Measurements from ENCODE around the gene C12orf56. TPM values are rescaled to one million over a fixed set of nuclear protein-coding genes. Genes with fewer than 3 reads are reported as not detected.

Gene C12orf56
- total and polyA plus RNA-seq, 4 donors, result 0.08 to 0.47 (median 0.24) TPM; not detected in 1

- H3K4me1 ChIP-seq (ENCODE audit: control insufficient read depth in 4 of 4, insufficient read depth in 4 of 4, low read length in 3 of 4), result no peaks in the 10 kb centered on the region
- no peaks in the 10 kb centered on the region for H3K36me3 ChIP-seq (ENCODE audit: control insufficient read depth in 4 of 4, insufficient read depth in 3 of 4, low read depth in 1 of 4, low read length in 3 of 4)
- H3K27ac ChIP-seq (ENCODE audit: low read depth in 1 of 2, low read length in 2 of 2), result no peak overlapping the region
- H3K27me3 ChIP-seq (ENCODE audit: control insufficient read depth in 4 of 4, insufficient read depth in 4 of 4, low read length in 3 of 4), result no peaks in the 10 kb centered on the region
- H3K9ac ChIP-seq (ENCODE audit: low read depth in 1 of 2, low read length in 2 of 2), result no peak overlapping the region
- no peaks in the 10 kb centered on the region for H3K9me3 ChIP-seq (ENCODE audit: control insufficient read depth in 4 of 4, low read length in 3 of 4)
- no peak for DNase-seq (ENCODE audit: low spot score)
- no peak for TF ChIP-seq RAD21 (IDR thresholded peaks at IDR 0.05)
- TF ChIP-seq REST (IDR thresholded peaks at IDR 0.05), result no peak
- TF ChIP-seq MAX (IDR thresholded peaks at IDR 0.05), result no peak
- no peak for TF ChIP-seq YY1 (IDR thresholded peaks at IDR 0.05)
- TF ChIP-seq FOXA2 (IDR thresholded peaks at IDR 0.05), result no peak
- no peak for TF ChIP-seq RXRA (IDR thresholded peaks at IDR 0.05)
- no peak for TF ChIP-seq HNF4G (IDR thresholded peaks at IDR 0.05)
- no peak for TF ChIP-seq JUND (IDR thresholded peaks at IDR 0.05)
- no peak for TF ChIP-seq ATF3 (IDR thresholded peaks at IDR 0.05)
- H3K4me3 ChIP-seq (ENCODE audit: low read depth in 1 of 3, low read length in 3 of 3), result no peak overlapping the region
- WGBS, result 78% methylated on average over 4 of the region's 4 CpGs
Observed at GRCh38 chr12:64243809-64244208, 146.7 kb downstream of the C12orf56 start.

- H3K27ac ChIP-seq (ENCODE audit: low read depth in 1 of 2, low read length in 2 of 2), result no peak overlapping the region
- no peaks in the 10 kb centered on the region for H3K4me1 ChIP-seq (ENCODE audit: control insufficient read depth in 4 of 4, insufficient read depth in 4 of 4, low read length in 3 of 4)
- H3K27me3 ChIP-seq (ENCODE audit: control insufficient read depth in 4 of 4, insufficient read depth in 4 of 4, low read length in 3 of 4), result no peaks in the 10 kb centered on the region
- no peak overlapping the region for H3K9ac ChIP-seq (ENCODE audit: low read depth in 1 of 2, low read length in 2 of 2)
- H3K36me3 ChIP-seq (ENCODE audit: control insufficient read depth in 4 of 4, insufficient read depth in 3 of 4, low read depth in 1 of 4, low read length in 3 of 4), result no peaks in the 10 kb centered on the region
- WGBS, result 88% methylated on average over 3 of the region's 3 CpGs
- H3K4me3 ChIP-seq (ENCODE audit: low read depth in 1 of 3, low read length in 3 of 3), result no peak overlapping the region
- H3K9me3 ChIP-seq (ENCODE audit: control insufficient read depth in 4 of 4, low read length in 3 of 4), result no peaks in the 10 kb centered on the region
- TF ChIP-seq CTCF (IDR thresholded peaks at IDR 0.05; ENCODE audit: low read depth, low read length, missing input control) (no peak), SP1 (IDR thresholded peaks at IDR 0.05) (no peak), ATF3 (IDR thresholded peaks at IDR 0.05) (no peak), FOXA2 (IDR thresholded peaks at IDR 0.05) (no peak), RAD21 (IDR thresholded peaks at IDR 0.05) (no peak), EGR1 (IDR thresholded peaks at IDR 0.05; ENCODE audit: low read depth in 2 of 2) (no peak), RXRA (IDR thresholded peaks at IDR 0.05) (no peak), HNF4G (IDR thresholded peaks at IDR 0.05) (no peak)
- no peak for DNase-seq (ENCODE audit: low spot score)
Observed at GRCh38 chr12:64240781-64241180, 149.8 kb downstream of the C12orf56 start.

GRCh38 chr12:64237382-64237781, 153.2 kb downstream of the C12orf56 start:
- Histone ChIP-seq H3K9ac (ENCODE audit: low read depth in 1 of 2, low read length in 2 of 2) (no peak overlapping the region), H3K9me3 (ENCODE audit: control insufficient read depth in 4 of 4, low read length in 3 of 4) (no peaks in the 10 kb centered on the region), H3K4me1 (ENCODE audit: control insufficient read depth in 4 of 4, insufficient read depth in 4 of 4, low read length in 3 of 4) (no peaks in the 10 kb centered on the region), H3K27ac (ENCODE audit: low read depth in 1 of 2, low read length in 2 of 2) (no peak overlapping the region), H3K4me3 (ENCODE audit: low read depth in 1 of 3, low read length in 3 of 3) (no peak overlapping the region), H3K27me3 (ENCODE audit: control insufficient read depth in 4 of 4, insufficient read depth in 4 of 4, low read length in 3 of 4) (no peaks in the 10 kb centered on the region), H3K36me3 (ENCODE audit: control insufficient read depth in 4 of 4, insufficient read depth in 3 of 4, low read depth in 1 of 4, low read length in 3 of 4) (no peaks in the 10 kb centered on the region)
- no peak for DNase-seq (ENCODE audit: low spot score)
- no peak for TF ChIP-seq TAF1 (conservative IDR thresholded peaks at IDR 0.05)
- TF ChIP-seq SP1 (IDR thresholded peaks at IDR 0.05), result no peak
- TF ChIP-seq YY1 (IDR thresholded peaks at IDR 0.05), result no peak
- no peak for TF ChIP-seq GABPA (IDR thresholded peaks at IDR 0.05 in 1 of 2, conservative IDR thresholded peaks at IDR 0.05 in 1 of 2)
- no peak for TF ChIP-seq EGR1 (IDR thresholded peaks at IDR 0.05; ENCODE audit: low read depth in 2 of 2)
- TF ChIP-seq REST (IDR thresholded peaks at IDR 0.05), result no peak
